HepG2 (cell line): ENCODE measurements around the gene NPTXR.

Source experiments
- CHD4 ChIP-seq: fragments of 200-600 bp; sonication (generic); IDR thresholded peaks from 2 replicates; pipeline ENCODE4 v1.7.0; 2017; ENCODE audit warnings: mild to moderate bottlenecking, low read length, borderline replicate concordance
- EZH2 ChIP-seq: conservative IDR thresholded peaks from 2 replicates; pipeline ENCODE4 v1.6.1; 2012; ENCODE audit warnings: mild to moderate bottlenecking, low read depth, low read length, moderate library complexity
- HNRNPL ChIP-seq: fragments of 200-400 bp; formaldehyde crosslinking; IDR thresholded peaks from 2 replicates; pipeline ENCODE4 v1.6.1; 2017; ENCODE audit warnings: mild to moderate bottlenecking, low read depth, low read length
- NPAS2 ChIP-seq: sonication (generic); formaldehyde crosslinking; IDR thresholded peaks from 2 replicates; pipeline ENCODE4 v1.8.0; 2022; ENCODE audit warnings: mild to moderate bottlenecking, missing genetic modification reagents, borderline replicate concordance
- NR2F6 ChIP-seq, 2 experiments: IDR thresholded peaks; 2 replicates each; pipeline ENCODE4 v1.6.1; 2016; ENCODE audit warnings: antibody characterized with exemption in 1 of 2, mild to moderate bottlenecking in 1 of 2
- PBX3 ChIP-seq: sonication (generic); formaldehyde crosslinking; IDR thresholded peaks from 2 replicates; pipeline ENCODE4 v1.8.1; 2023; ENCODE audit warnings: missing genetic modification reagents, inconsistent platforms, borderline replicate concordance
- SOX13 ChIP-seq, 3 experiments: fragments of 450-650 bp in 1 of 3; sonication (generic) in 1 of 3; formaldehyde crosslinking in 1 of 3; IDR thresholded peaks in 2 of 3; conservative IDR thresholded peaks in 1 of 3; 2 replicates each; pipeline versions ENCODE4 v1.5.0 to v1.6.1; 2016 to 2020; ENCODE audit warnings: antibody characterized with exemption in 1 of 3, mild to moderate bottlenecking in 1 of 3, missing compliant biosample characterization in 1 of 3, missing genetic modification reagents in 1 of 3, moderate library complexity in 1 of 3
- THAP8 ChIP-seq: sonication (generic); formaldehyde crosslinking; IDR thresholded peaks from 2 replicates; pipeline ENCODE4 v1.5.1; 2020; ENCODE audit warnings: missing genetic modification reagents, mild to moderate bottlenecking, borderline replicate concordance
- ZNF17 ChIP-seq: sonication (generic); formaldehyde crosslinking; IDR thresholded peaks from 2 replicates; pipeline ENCODE4 v1.5.0; 2020; ENCODE audit warnings: mild to moderate bottlenecking, missing genetic modification reagents
- ZNF333 ChIP-seq: sonication (generic); formaldehyde crosslinking; IDR thresholded peaks from 2 replicates; pipeline ENCODE4 v1.4.0; 2020; ENCODE audit warnings: mild to moderate bottlenecking, missing genetic modification reagents, borderline replicate concordance
- TF ChIP-seq, protein P1 (sequence below): sonication (generic); formaldehyde crosslinking; IDR thresholded peaks from 2 replicates; pipeline ENCODE4 v1.5.0; 2020; ENCODE audit warnings: mild to moderate bottlenecking, missing genetic modification reagents, moderate library complexity

GRCh38 chr22:38820020-38820419 lies 23.8 kb downstream of the NPTXR start:
- TF ChIP-seq THAP8 (no peak), NR2F6 (IDR thresholded peaks at IDR 0.05) (no peak), NR2F6 (CRISPR knock-in tag; IDR thresholded peaks at IDR 0.05) (no peak), ZNF17 (CRISPR knock-in tag) (no peak), ZNF333 (no peak), SOX13 (IDR thresholded peaks at IDR 0.05) (no peak), SOX13 (CRISPR knock-in tag; conservative IDR thresholded peaks at IDR 0.05 in 1 of 2, IDR thresholded peaks at IDR 0.05 in 1 of 2) (no peak), PBX3 (CRISPR knock-in tag) (no peak), HNRNPL (no peak), NPAS2 (CRISPR knock-in tag) (no peak), CHD4 (no peak), EZH2 (no peak)
- TF ChIP-seq, protein P1, sequence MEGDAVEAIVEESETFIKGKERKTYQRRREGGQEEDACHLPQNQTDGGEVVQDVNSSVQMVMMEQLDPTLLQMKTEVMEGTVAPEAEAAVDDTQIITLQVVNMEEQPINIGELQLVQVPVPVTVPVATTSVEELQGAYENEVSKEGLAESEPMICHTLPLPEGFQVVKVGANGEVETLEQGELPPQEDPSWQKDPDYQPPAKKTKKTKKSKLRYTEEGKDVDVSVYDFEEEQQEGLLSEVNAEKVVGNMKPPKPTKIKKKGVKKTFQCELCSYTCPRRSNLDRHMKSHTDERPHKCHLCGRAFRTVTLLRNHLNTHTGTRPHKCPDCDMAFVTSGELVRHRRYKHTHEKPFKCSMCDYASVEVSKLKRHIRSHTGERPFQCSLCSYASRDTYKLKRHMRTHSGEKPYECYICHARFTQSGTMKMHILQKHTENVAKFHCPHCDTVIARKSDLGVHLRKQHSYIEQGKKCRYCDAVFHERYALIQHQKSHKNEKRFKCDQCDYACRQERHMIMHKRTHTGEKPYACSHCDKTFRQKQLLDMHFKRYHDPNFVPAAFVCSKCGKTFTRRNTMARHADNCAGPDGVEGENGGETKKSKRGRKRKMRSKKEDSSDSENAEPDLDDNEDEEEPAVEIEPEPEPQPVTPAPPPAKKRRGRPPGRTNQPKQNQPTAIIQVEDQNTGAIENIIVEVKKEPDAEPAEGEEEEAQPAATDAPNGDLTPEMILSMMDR (CRISPR knock-in tag): no peak
